Astrocyte (in vitro differentiated cells and primary cell): Measurements from ENCODE around the gene TRAPPC14. TPM values are rescaled to one million over a fixed set of nuclear protein-coding genes. Genes with fewer than 3 reads are reported as not detected.
A peak's percentile ranks its signal among the peaks of the same experiment; 100 is the strongest.

ENCODE experiments used
- DNase-seq: peaks from one replicate; pipeline ENCODE4 v3.0.0-alpha.2; 2010; ENCODE audit warnings: low read depth
- FAIRE-seq: peaks from 2 replicates; lab custom pipeline; 2011; peaks lifted over from hg19 to GRCh38; lab: Jason Lieb, UNC
- H2AFZ ChIP-seq: 2 replicates; pipeline ENCODE4 v1.6.0; 2012; ENCODE audit warnings: low read depth, low read length, inconsistent platforms
- H3K27ac ChIP-seq: 2 replicates; pipeline ENCODE4 v1.5.1; 2011; ENCODE audit warnings: low read depth, low read length, inconsistent platforms
- H3K27me3 ChIP-seq: 2 replicates; pipeline ENCODE4 v1.6.0; 2011; ENCODE audit warnings: low read length, inconsistent platforms; ENCODE audit not compliant: insufficient read depth
- H3K36me3 ChIP-seq: 2 replicates; pipeline ENCODE4 v1.5.1; 2011; ENCODE audit warnings: low read length, inconsistent platforms; ENCODE audit not compliant: insufficient read depth
- H3K4me1 ChIP-seq: 2 replicates; pipeline ENCODE4 v1.5.1; 2011; ENCODE audit warnings: low read length, inconsistent platforms; ENCODE audit not compliant: insufficient read depth
- H3K4me2 ChIP-seq: 2 replicates; pipeline ENCODE4 v1.6.0; 2012; ENCODE audit warnings: low read length, inconsistent platforms
- H3K4me3 ChIP-seq: 2 replicates; pipeline ENCODE4 v1.5.1; 2011; ENCODE audit warnings: low read depth, mild to moderate bottlenecking, low read length, inconsistent platforms; ENCODE audit not compliant: insufficient read depth
- H3K79me2 ChIP-seq: 2 replicates; pipeline ENCODE4 v1.6.0; 2012; ENCODE audit warnings: mild to moderate bottlenecking, low read length, inconsistent platforms; ENCODE audit not compliant: insufficient read depth
- H3K9ac ChIP-seq: 2 replicates; pipeline ENCODE4 v1.6.0; 2012; ENCODE audit warnings: mild to moderate bottlenecking, low read length, inconsistent platforms
- H3K9me3 ChIP-seq: 2 replicates; pipeline ENCODE4 v1.5.1; 2012; ENCODE audit warnings: low read depth, mild to moderate bottlenecking, low read length, inconsistent platforms; ENCODE audit not compliant: insufficient read depth
- H4K20me1 ChIP-seq: 2 replicates; pipeline ENCODE4 v1.6.0; 2012; ENCODE audit warnings: low read length, inconsistent platforms; ENCODE audit not compliant: insufficient read depth
- H3K27ac Mint-ChIP-seq: one replicate; pipeline ENCODE4 v1.8.0; 2021; ENCODE audit warnings: mild to moderate bottlenecking, mixed read lengths; ENCODE audit not compliant: unreplicated experiment
- H3K27me3 Mint-ChIP-seq: one replicate; pipeline ENCODE4 v1.8.0; 2021; ENCODE audit warnings: low read depth, mixed read lengths; ENCODE audit not compliant: unreplicated experiment
- H3K36me3 Mint-ChIP-seq: one replicate; pipeline ENCODE4 v1.8.0; 2021; ENCODE audit warnings: low read depth, mixed read lengths; ENCODE audit not compliant: unreplicated experiment
- H3K4me1 Mint-ChIP-seq: one replicate; pipeline ENCODE4 v1.8.0; 2021; ENCODE audit warnings: low read depth, mixed read lengths; ENCODE audit not compliant: unreplicated experiment
- H3K4me3 Mint-ChIP-seq: one replicate; pipeline ENCODE4 v1.8.0; 2021; ENCODE audit warnings: mild to moderate bottlenecking, moderate library complexity, mixed read lengths; ENCODE audit not compliant: unreplicated experiment
- H3K9me3 Mint-ChIP-seq: one replicate; pipeline ENCODE4 v1.8.0; 2021; ENCODE audit warnings: mild to moderate bottlenecking, mixed read lengths; ENCODE audit not compliant: unreplicated experiment
- CTCF ChIP-seq: IDR thresholded peaks from 2 replicates; pipeline ENCODE4 v1.5.1; 2011; ENCODE audit warnings: low read depth, mild to moderate bottlenecking, inconsistent platforms, low read length, moderate library complexity; ENCODE audit not compliant: insufficient read depth
- EZH2 ChIP-seq: IDR thresholded peaks from 2 replicates; pipeline ENCODE4 v1.6.1; 2012; ENCODE audit warnings: mild to moderate bottlenecking, low read length, inconsistent platforms; ENCODE audit not compliant: insufficient read depth
- microRNA-seq: library from miRNA; unstranded; fragments of <30 nt; microRNA quantifications from one replicate; pipeline ENCODE4 v1.2.0, GENCODE V29; 2020
- total RNA-seq: library from RNA; stranded (reverse); gene quantifications from 2 replicates; pipeline ENCODE4 v1.2.1, GENCODE V29; 2021

Gene TRAPPC14
- total RNA-seq, 1 donor from 2014 or later = 18.7 TPM

DNA sequence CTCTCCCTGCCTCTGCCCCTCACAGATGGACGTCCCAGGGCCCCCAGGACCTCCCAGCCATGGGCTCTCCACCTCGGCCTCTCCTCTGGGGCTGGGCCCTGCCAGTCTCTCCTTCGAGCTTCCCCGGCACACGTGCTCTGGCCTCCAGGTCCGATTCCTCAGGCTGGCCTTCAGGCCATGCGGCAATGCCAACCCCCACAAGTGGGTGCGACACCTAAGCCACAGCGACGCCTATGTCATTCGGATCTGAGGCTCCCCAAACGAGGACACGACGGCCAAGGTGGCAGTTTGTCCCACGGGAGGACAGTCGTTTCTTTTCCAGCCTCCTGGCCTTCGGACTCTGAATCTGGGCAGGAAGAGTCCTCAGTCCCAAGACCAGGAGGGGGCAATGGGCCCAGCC lies 51.9 kb downstream of the TRAPPC14 start:
- H3K9ac ChIP-seq = no peak overlapping the region
- H3K27me3 Mint-ChIP-seq = no peaks in the 10 kb centered on the region
- TF ChIP-seq EZH2 = no peak
- no peak for TF ChIP-seq CTCF
- peaks cover 10% of the 10 kb centered on the region for H3K4me1 ChIP-seq
- H3K9me3 Mint-ChIP-seq = no peaks in the 10 kb centered on the region
- peaks cover 6% of the 10 kb centered on the region for H3K79me2 ChIP-seq
- no peak overlapping the region for H3K4me3 ChIP-seq
- H3K36me3 ChIP-seq = peaks cover 21% of the 10 kb centered on the region
- H3K27ac Mint-ChIP-seq = peak overlapping the region; percentile 69
- FAIRE-seq (no peak), DNase-seq (no peak)
- H3K4me1 Mint-ChIP-seq = peaks cover 6% of the 10 kb centered on the region
- H3K36me3 Mint-ChIP-seq = peaks cover 31% of the 10 kb centered on the region
- no peaks in the 10 kb centered on the region for H3K9me3 ChIP-seq
- H3K4me3 Mint-ChIP-seq = no peak overlapping the region
- peaks cover 13% of the 10 kb centered on the region for H4K20me1 ChIP-seq
- no peak overlapping the region for H3K27ac ChIP-seq
- H3K27me3 ChIP-seq = no peaks in the 10 kb centered on the region
- no peak overlapping the region for H3K4me2 ChIP-seq
- H2AFZ ChIP-seq = no peak overlapping the region

DNA sequence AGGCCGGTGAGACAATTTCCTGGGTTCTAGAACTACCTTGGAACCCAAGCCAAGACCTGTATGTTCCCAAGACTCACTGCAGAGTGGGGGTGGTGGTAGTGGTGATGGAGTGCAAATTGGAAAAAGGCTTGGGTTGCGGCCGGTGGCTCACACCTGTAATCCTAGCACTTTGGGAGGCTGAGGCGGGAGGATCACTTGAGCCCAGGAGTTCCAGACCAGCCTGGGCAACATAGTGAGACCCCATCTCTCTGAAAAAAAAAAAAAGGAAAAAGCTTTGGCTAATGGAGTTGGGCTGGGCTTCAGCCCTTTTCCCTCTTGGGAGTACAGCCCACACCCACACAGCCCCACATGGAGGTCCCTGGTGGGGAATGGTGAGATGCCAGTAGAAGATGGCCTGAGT lies 53.0 kb downstream of the TRAPPC14 start:
- Mint-ChIP-seq H3K4me3 (no peak overlapping the region), H3K4me1 (peaks cover 6% of the 10 kb centered on the region), H3K36me3 (peaks cover 26% of the 10 kb centered on the region), H3K27ac (no peak overlapping the region), H3K9me3 (no peaks in the 10 kb centered on the region), H3K27me3 (no peaks in the 10 kb centered on the region)
- no peak for FAIRE-seq
- TF ChIP-seq CTCF (no peak), EZH2 (no peak)
- Histone ChIP-seq H3K4me3 (no peak overlapping the region), H4K20me1 (peaks cover 13% of the 10 kb centered on the region), H3K9me3 (no peaks in the 10 kb centered on the region), H3K36me3 (peaks cover 15% of the 10 kb centered on the region), H2AFZ (no peak overlapping the region), H3K9ac (no peak overlapping the region), H3K27ac (no peak overlapping the region), H3K79me2 (peaks cover 12% of the 10 kb centered on the region), H3K4me1 (peaks cover 10% of the 10 kb centered on the region), H3K27me3 (no peaks in the 10 kb centered on the region), H3K4me2 (no peak overlapping the region)
- no peak for DNase-seq

Small RNA genes lying within 50 kb of the gene (microRNA-seq; reads per million reads assigned to microRNA genes)
- gene MIR4658 = 1.6 reads per million

Other genes starting within 250 kb of the TRAPPC14 start
- 4.1 and 4.6 TPM in 2 replicates for gene TRIM4, start 239.2 kb downstream of the TRAPPC14 start, total RNA-seq
- not detected in 2 replicates for gene GJC3, start 229.1 kb downstream of the TRAPPC14 start, total RNA-seq
- gene AZGP1, start 182.7 kb downstream of the TRAPPC14 start, total RNA-seq = not detected in 2 replicates
- 70.3 and 70.8 TPM in 2 replicates for gene ZKSCAN1, start 143.1 kb downstream of the TRAPPC14 start, total RNA-seq
- 10.1 and 11.1 TPM in 2 replicates for gene ZSCAN21, start 108.9 kb downstream of the TRAPPC14 start, total RNA-seq
- 24.0 TPM in 2 replicates for gene ZNF3, start 77.0 kb downstream of the TRAPPC14 start, total RNA-seq
- 87.9 and 95.3 TPM in 2 replicates for gene COPS6, start 69.8 kb downstream of the TRAPPC14 start, total RNA-seq
- 39.7 and 55.2 TPM in 2 replicates for gene MCM7, start 57.3 kb downstream of the TRAPPC14 start, total RNA-seq
- gene AP4M1, start 57.1 kb downstream of the TRAPPC14 start, total RNA-seq = 14.7 and 15.5 TPM in 2 replicates
- 35.7 and 47.0 TPM in 2 replicates for gene TAF6, start 39.4 kb downstream of the TRAPPC14 start, total RNA-seq
- 16.4 and 18.5 TPM in 2 replicates for gene CNPY4, start 39.1 kb downstream of the TRAPPC14 start, total RNA-seq
- gene MBLAC1, start 31.8 kb downstream of the TRAPPC14 start, total RNA-seq = 2.3 and 2.7 TPM in 2 replicates
- gene LAMTOR4, start 9.8 kb downstream of the TRAPPC14 start, total RNA-seq = 59.9 and 62.7 TPM in 2 replicates
- 3.1 and 3.4 TPM in 2 replicates for gene GAL3ST4, start 9.9 kb upstream of the TRAPPC14 start, total RNA-seq
- 6.5 and 7.6 TPM in 2 replicates for gene GPC2, start 18.7 kb upstream of the TRAPPC14 start, total RNA-seq
- 0.34 and 0.36 TPM in 2 replicates for gene STAG3, start 19.2 kb upstream of the TRAPPC14 start, total RNA-seq
- not detected in 2 replicates for gene PVRIG, start 61.2 kb upstream of the TRAPPC14 start, total RNA-seq
- gene SPDYE3, start 149.0 kb upstream of the TRAPPC14 start, total RNA-seq = not detected in 2 replicates
- gene PILRB, start 199.4 kb upstream of the TRAPPC14 start, total RNA-seq = 19.9 and 21.1 TPM in 2 replicates
- gene PILRA, start 214.8 kb upstream of the TRAPPC14 start, total RNA-seq = 2.3 and 3.0 TPM in 2 replicates